ENCODE results near the gene CHRNA4.

DNA sequence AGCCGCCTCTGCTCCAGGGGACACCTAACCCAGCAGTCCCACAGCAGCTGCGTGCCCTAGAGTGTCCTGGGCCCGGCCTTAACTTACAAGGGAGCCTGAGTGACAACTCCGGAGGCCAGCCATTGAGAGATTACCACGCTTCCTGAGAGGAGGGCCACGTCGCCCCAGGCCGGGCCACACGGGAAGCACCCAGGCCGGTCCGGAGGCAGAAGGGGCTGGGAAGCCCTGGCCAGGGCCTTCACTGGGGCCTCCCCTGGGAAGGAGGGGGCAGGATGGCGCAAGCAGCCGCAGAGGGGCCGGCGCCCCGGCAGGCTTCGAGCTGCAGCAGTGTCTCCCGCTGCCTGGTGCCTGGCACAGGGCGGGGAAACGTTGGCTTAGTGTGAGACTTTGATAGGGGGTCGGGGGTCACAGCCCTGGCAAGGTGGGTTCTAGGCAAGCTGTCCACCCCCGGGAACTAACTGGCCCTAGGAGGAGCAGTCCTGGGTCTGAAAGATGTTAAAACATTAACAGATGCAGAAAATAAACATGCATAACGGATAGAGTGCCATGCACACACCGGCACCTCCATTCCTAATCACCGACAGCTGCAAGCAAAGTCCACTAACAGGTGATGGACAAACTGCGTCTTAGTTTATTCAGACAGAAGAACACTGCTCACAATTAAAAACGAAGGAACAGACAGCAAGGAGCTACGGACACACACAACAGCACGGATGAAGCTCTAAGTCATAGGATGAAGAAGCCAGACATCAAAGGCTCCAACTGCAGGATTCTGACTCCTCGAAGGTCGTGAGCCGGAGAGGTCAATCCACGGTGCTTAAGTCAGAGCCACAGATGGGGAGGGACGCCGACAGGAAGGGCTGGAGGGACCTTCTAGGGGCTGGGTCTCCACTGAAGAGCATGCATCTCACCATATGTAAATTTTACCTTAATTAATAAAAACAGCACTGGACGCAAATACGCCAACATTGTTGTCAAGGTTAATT lies 17.4 kb downstream of the CHRNA4 start:
- no peak for TF ChIP-seq POLR2AphosphoS5 (IDR thresholded peaks at IDR 0.05; ENCODE audit: low read depth, low read length)
- TF ChIP-seq, protein P1, sequence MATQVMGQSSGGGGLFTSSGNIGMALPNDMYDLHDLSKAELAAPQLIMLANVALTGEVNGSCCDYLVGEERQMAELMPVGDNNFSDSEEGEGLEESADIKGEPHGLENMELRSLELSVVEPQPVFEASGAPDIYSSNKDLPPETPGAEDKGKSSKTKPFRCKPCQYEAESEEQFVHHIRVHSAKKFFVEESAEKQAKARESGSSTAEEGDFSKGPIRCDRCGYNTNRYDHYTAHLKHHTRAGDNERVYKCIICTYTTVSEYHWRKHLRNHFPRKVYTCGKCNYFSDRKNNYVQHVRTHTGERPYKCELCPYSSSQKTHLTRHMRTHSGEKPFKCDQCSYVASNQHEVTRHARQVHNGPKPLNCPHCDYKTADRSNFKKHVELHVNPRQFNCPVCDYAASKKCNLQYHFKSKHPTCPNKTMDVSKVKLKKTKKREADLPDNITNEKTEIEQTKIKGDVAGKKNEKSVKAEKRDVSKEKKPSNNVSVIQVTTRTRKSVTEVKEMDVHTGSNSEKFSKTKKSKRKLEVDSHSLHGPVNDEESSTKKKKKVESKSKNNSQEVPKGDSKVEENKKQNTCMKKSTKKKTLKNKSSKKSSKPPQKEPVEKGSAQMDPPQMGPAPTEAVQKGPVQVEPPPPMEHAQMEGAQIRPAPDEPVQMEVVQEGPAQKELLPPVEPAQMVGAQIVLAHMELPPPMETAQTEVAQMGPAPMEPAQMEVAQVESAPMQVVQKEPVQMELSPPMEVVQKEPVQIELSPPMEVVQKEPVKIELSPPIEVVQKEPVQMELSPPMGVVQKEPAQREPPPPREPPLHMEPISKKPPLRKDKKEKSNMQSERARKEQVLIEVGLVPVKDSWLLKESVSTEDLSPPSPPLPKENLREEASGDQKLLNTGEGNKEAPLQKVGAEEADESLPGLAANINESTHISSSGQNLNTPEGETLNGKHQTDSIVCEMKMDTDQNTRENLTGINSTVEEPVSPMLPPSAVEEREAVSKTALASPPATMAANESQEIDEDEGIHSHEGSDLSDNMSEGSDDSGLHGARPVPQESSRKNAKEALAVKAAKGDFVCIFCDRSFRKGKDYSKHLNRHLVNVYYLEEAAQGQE (IDR thresholded peaks at IDR 0.05; ENCODE audit: insufficient read depth in 1 of 2, low read depth in 2 of 2, low read length in 2 of 2) = no peak
- TF ChIP-seq FOXP2 (optimal IDR thresholded peaks at IDR 0.05; ENCODE audit: borderline replicate concordance, extremely low read depth, extremely low read length, insufficient read depth) = no peak
- TF ChIP-seq SIN3A (IDR thresholded peaks at IDR 0.05; ENCODE audit: borderline replicate concordance, insufficient read depth, low read length) = no peak

Data from PFSK-1 (cell line).